Measurements from ENCODE around the gene NPEPPS.
"Not testable (repeated sequence)": the region's sequence is repeated elsewhere in the genome, so short reads cannot be mapped to it uniquely, and the experiment has no call there.

The NPEPPS gene

GRCh38 chr17:47521434-47521833 is 9.5 kb upstream of the NPEPPS start:
- H3K27me3 ChIP-seq (ENCODE audit: control insufficient read depth, insufficient read depth, low read length); H3K27ac ChIP-seq (ENCODE audit: low read length); H3K4me1 ChIP-seq (ENCODE audit: control insufficient read depth, low read depth, low read length); H3K9ac ChIP-seq (ENCODE audit: low read length); H3K9me3 ChIP-seq (ENCODE audit: control insufficient read depth, low read depth, low read length); H3K36me3 ChIP-seq (ENCODE audit: control insufficient read depth, low read depth, low read length); H3K4me3 ChIP-seq (ENCODE audit: low read length): not testable (repeated sequence)

- H3K9ac ChIP-seq (ENCODE audit: low read length); H3K4me1 ChIP-seq (ENCODE audit: control insufficient read depth, low read depth, low read length); H3K27ac ChIP-seq (ENCODE audit: low read length); H3K27me3 ChIP-seq (ENCODE audit: control insufficient read depth, insufficient read depth, low read length); H3K9me3 ChIP-seq (ENCODE audit: control insufficient read depth, low read depth, low read length); H3K36me3 ChIP-seq (ENCODE audit: control insufficient read depth, low read depth, low read length); H3K4me3 ChIP-seq (ENCODE audit: low read length): not testable (repeated sequence)
These were observed 8.6 kb upstream of the NPEPPS start for GRCh38 chr17:47522341-47522740.

DNA sequence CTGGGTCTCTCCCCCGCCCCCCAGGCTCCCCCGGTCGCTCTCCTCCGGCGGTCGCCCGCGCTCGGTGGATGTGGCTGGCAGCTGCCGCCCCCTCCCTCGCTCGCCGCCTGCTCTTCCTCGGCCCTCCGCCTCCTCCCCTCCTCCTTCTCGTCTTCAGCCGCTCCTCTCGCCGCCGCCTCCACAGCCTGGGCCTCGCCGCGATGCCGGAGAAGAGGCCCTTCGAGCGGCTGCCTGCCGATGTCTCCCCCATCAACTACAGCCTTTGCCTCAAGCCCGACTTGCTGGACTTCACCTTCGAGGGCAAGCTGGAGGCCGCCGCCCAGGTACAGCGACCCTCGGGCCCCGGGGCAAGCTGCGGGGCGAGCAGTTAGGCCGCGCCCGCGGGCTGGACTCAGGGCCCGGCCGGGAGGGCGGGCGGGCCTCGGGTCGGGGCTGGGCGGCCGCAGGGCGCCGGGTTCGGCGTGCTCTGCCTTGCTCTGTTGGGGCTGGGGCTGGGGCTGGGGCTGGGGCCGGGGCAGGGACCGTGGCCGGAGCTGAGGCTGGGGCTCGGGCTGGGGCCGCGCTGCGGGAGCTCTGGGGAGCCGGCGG is 419 bp downstream of the NPEPPS start:
- H3K27ac ChIP-seq (ENCODE audit: low read length): not testable (repeated sequence)

DNA sequence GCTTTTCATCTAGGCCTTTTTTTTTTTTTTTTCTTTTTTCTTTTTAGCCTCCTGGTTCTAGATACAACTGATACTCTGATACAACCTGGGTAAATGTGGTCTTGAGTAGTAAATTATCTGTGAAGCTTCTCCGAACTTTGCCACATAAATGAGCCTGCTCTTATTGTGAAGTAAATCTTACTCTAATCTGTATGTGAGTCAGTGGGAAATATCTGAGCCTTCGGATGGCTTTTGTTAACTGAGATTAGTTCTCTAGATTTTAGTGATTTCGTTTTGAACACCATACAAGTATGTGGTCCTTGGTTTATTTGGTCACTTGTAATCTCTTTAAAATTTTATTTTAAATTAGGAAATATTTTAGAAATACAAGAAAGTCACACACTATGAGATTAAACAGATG is 8.2 kb downstream of the NPEPPS start:
- not testable (repeated sequence) for H3K4me1 ChIP-seq (ENCODE audit: control insufficient read depth, low read depth, low read length); H3K27me3 ChIP-seq (ENCODE audit: control insufficient read depth, insufficient read depth, low read length); H3K27ac ChIP-seq (ENCODE audit: low read length); H3K4me3 ChIP-seq (ENCODE audit: low read length); H3K9ac ChIP-seq (ENCODE audit: low read length); H3K9me3 ChIP-seq (ENCODE audit: control insufficient read depth, low read depth, low read length); H3K36me3 ChIP-seq (ENCODE audit: control insufficient read depth, low read depth, low read length)

More for the DNA sequence above, 419 bp downstream of the NPEPPS start:
- H3K4me3 ChIP-seq (ENCODE audit: low read length): peak overlapping the region; percentile 53
- not testable (repeated sequence) for H3K36me3 ChIP-seq (ENCODE audit: control insufficient read depth, low read depth, low read length); H3K27me3 ChIP-seq (ENCODE audit: control insufficient read depth, insufficient read depth, low read length); H3K9me3 ChIP-seq (ENCODE audit: control insufficient read depth, low read depth, low read length); H3K4me1 ChIP-seq (ENCODE audit: control insufficient read depth, low read depth, low read length)
- H3K9ac ChIP-seq (ENCODE audit: low read length): peak overlapping the region; percentile 52

DNA sequence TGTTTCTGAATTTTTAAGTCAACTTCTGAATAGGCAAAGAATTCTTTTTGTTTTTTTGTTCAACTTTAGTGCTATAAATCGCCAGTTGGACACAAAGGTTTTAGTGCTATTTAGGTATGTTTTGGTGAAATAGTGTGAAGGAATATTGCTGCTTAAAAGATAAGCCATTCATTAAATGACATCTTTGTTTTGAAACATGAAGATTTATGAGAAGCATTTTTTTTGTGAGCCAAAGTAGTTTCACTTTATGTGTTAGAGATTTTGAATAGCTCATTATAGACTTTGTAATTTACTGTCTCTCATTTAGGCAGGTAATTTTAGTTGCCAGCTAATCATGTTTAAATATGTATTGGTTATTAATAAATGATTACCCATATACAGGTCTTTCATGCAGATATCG is 10.8 kb downstream of the NPEPPS start:
- not testable (repeated sequence) for H3K4me1 ChIP-seq (ENCODE audit: control insufficient read depth, low read depth, low read length); H3K27ac ChIP-seq (ENCODE audit: low read length); H3K9ac ChIP-seq (ENCODE audit: low read length); H3K9me3 ChIP-seq (ENCODE audit: control insufficient read depth, low read depth, low read length); H3K36me3 ChIP-seq (ENCODE audit: control insufficient read depth, low read depth, low read length); H3K4me3 ChIP-seq (ENCODE audit: low read length); H3K27me3 ChIP-seq (ENCODE audit: control insufficient read depth, insufficient read depth, low read length)

DNA sequence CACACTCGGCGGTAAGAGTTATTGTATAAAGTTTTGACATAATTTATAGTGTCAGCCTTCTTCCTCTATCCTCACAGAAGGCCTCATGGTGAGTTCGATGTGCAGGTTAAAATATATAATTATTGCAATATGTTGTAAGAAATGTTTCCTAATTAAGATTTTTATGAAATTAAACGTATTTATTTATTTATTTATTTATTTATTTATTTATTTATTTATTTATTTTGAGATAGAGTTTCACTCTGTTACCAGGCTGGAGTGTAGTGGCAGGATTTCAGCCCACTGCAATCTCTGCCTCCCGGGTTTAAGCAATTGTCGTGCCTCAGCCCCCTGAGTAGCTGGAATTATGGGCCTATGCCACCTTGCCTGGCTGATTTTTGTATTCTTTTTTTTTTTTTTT is 13.4 kb downstream of the NPEPPS start:
- H3K27me3 ChIP-seq (ENCODE audit: control insufficient read depth, insufficient read depth, low read length); H3K4me3 ChIP-seq (ENCODE audit: low read length); H3K27ac ChIP-seq (ENCODE audit: low read length); H3K9ac ChIP-seq (ENCODE audit: low read length); H3K9me3 ChIP-seq (ENCODE audit: control insufficient read depth, low read depth, low read length); H3K4me1 ChIP-seq (ENCODE audit: control insufficient read depth, low read depth, low read length); H3K36me3 ChIP-seq (ENCODE audit: control insufficient read depth, low read depth, low read length): not testable (repeated sequence)

GRCh38 chr17:47554733-47555132 is 23.8 kb downstream of the NPEPPS start:
- not testable (repeated sequence) for H3K4me3 ChIP-seq (ENCODE audit: low read length); H3K36me3 ChIP-seq (ENCODE audit: control insufficient read depth, low read depth, low read length); H3K9ac ChIP-seq (ENCODE audit: low read length); H3K27ac ChIP-seq (ENCODE audit: low read length); H3K27me3 ChIP-seq (ENCODE audit: control insufficient read depth, insufficient read depth, low read length); H3K4me1 ChIP-seq (ENCODE audit: control insufficient read depth, low read depth, low read length); H3K9me3 ChIP-seq (ENCODE audit: control insufficient read depth, low read depth, low read length)

DNA sequence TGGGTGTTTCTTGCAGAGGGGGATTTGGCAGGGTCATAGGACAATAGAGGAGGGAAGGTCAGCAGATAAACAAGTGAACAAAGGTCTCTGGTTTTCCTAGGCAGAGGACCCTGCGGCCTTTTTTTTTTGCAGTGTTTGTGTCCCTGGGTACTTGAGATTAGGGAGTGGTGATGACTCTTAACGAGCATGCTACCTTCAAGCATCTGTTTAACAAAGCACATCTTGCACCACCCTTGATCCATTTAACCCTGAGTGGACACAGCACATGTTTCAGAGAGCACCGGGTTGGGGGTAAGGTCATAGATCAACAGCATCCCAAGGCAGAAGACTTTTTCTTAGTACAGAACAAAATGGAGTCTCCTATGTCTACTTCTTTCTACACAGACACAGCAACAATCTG is 25.2 kb downstream of the NPEPPS start:
- H3K36me3 ChIP-seq (ENCODE audit: control insufficient read depth, low read depth, low read length); H3K27me3 ChIP-seq (ENCODE audit: control insufficient read depth, insufficient read depth, low read length); H3K9me3 ChIP-seq (ENCODE audit: control insufficient read depth, low read depth, low read length): not testable (repeated sequence)

DNA sequence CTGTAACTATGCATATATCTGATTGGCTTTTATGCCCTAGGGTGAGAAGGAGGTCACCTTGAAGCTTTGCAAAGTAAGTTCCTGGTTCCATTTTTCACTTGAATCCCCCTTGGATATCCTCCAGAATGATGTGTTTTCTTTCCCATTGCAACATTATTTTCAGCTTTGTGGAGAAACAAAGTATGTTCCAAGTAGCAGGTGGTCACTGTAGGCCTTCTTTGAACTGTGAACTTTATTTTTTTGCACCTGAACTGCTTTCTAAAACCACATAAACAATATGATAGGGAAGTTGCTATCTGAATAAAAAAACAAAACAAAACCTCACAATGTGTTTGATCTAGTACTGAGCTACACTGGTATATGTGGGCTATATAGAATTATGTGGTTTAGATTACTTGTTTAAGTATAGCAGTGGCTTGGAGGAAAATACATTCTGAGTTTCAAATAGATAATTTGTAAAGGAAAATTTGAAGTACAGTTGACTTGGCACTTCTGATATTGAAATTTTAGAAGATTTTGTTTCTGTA is 29.7 kb downstream of the NPEPPS start:
- H3K27ac ChIP-seq (ENCODE audit: low read length); H3K36me3 ChIP-seq (ENCODE audit: control insufficient read depth, low read depth, low read length); H3K9me3 ChIP-seq (ENCODE audit: control insufficient read depth, low read depth, low read length); H3K27me3 ChIP-seq (ENCODE audit: control insufficient read depth, insufficient read depth, low read length); H3K4me3 ChIP-seq (ENCODE audit: low read length); H3K9ac ChIP-seq (ENCODE audit: low read length); H3K4me1 ChIP-seq (ENCODE audit: control insufficient read depth, low read depth, low read length): not testable (repeated sequence)

More for the DNA sequence above, 25.2 kb downstream of the NPEPPS start:
- H3K4me1 ChIP-seq (ENCODE audit: control insufficient read depth, low read depth, low read length); H3K27ac ChIP-seq (ENCODE audit: low read length); H3K4me3 ChIP-seq (ENCODE audit: low read length); H3K9ac ChIP-seq (ENCODE audit: low read length): not testable (repeated sequence)

- H3K27me3 ChIP-seq (ENCODE audit: control insufficient read depth, insufficient read depth, low read length); H3K36me3 ChIP-seq (ENCODE audit: control insufficient read depth, low read depth, low read length); H3K9ac ChIP-seq (ENCODE audit: low read length); H3K27ac ChIP-seq (ENCODE audit: low read length); H3K4me1 ChIP-seq (ENCODE audit: control insufficient read depth, low read depth, low read length); H3K4me3 ChIP-seq (ENCODE audit: low read length); H3K9me3 ChIP-seq (ENCODE audit: control insufficient read depth, low read depth, low read length): not testable (repeated sequence)
These were observed 30.9 kb downstream of the NPEPPS start for GRCh38 chr17:47561698-47562405.

DNA sequence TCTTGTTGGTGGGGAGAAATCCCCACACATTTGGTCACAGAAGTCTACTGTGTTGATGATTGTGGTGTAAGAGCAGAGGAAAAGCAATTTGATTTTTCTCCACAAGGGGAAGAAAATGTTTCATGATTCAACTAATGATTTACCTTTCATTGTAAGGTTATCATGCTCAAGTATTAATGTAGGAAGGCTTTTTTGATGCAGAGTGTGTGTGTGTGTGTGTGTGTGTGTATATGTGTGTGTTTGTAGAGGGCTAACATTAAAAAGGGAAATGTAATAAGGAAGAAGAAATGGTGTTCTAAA is 31.4 kb downstream of the NPEPPS start:
- not testable (repeated sequence) for H3K27ac ChIP-seq (ENCODE audit: low read length); H3K9me3 ChIP-seq (ENCODE audit: control insufficient read depth, low read depth, low read length); H3K4me1 ChIP-seq (ENCODE audit: control insufficient read depth, low read depth, low read length); H3K27me3 ChIP-seq (ENCODE audit: control insufficient read depth, insufficient read depth, low read length); H3K9ac ChIP-seq (ENCODE audit: low read length); H3K4me3 ChIP-seq (ENCODE audit: low read length); H3K36me3 ChIP-seq (ENCODE audit: control insufficient read depth, low read depth, low read length)

DNA sequence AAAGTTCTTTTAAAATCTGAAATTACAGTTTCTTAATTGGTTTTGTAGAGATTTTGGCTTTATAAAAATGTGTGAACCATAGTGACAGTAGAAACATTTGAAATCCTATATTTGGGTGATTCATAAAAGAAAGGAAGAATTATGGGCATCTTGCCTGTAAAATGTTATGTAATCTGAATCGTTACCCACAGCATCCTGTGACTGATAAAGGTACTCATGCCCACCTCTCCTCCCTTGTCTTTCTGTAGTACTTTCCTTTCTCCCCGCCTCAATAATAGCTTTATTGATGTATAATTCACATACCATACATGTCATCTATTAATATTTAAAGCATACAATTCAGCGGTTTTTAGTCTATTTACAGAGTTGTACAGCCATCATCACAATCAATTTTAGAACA is 36.4 kb downstream of the NPEPPS start:
- H3K9me3 ChIP-seq (ENCODE audit: control insufficient read depth, low read depth, low read length); H3K27me3 ChIP-seq (ENCODE audit: control insufficient read depth, insufficient read depth, low read length); H3K9ac ChIP-seq (ENCODE audit: low read length); H3K4me1 ChIP-seq (ENCODE audit: control insufficient read depth, low read depth, low read length); H3K36me3 ChIP-seq (ENCODE audit: control insufficient read depth, low read depth, low read length); H3K4me3 ChIP-seq (ENCODE audit: low read length); H3K27ac ChIP-seq (ENCODE audit: low read length): not testable (repeated sequence)
